ENCODE data around the gene NAA38.

Gene NAA38

GRCh38 chr17:7838090-7839075, 19.0 kb downstream of the NAA38 start:
- no peak for DNase-seq (ENCODE audit: low read depth, low spot score)
- peak overlapping the region; percentile 87 for H3K4me3 ChIP-seq
- TF ChIP-seq EZH2 (IDR thresholded peaks at IDR 0.05) = no peak
- H3K36me3 ChIP-seq (ENCODE audit: insufficient read depth, low read length) = peaks cover 15% of the 10 kb centered on the region; the same call in 1 of the 2 replicates
- H3K9ac ChIP-seq (ENCODE audit: insufficient read length) = peak overlapping the region; percentile 74
- H3K27ac ChIP-seq = peak overlapping the region; percentile 92
- no peaks in the 10 kb centered on the region for H3K9me3 ChIP-seq (ENCODE audit: low read depth, low read length)

GRCh38 chr17:7837408-7838088, 19.8 kb downstream of the NAA38 start:
- Histone ChIP-seq H3K9ac (ENCODE audit: insufficient read length) (peak overlapping the region; percentile 74), H3K36me3 (ENCODE audit: insufficient read depth, low read length) (peaks cover 15% of the 10 kb centered on the region; the same call in 1 of the 2 replicates), H3K9me3 (ENCODE audit: low read depth, low read length) (no peaks in the 10 kb centered on the region), H3K27ac (peak overlapping the region; percentile 92), H3K4me3 (peak overlapping the region; percentile 82)
- no peak for TF ChIP-seq EZH2 (IDR thresholded peaks at IDR 0.05)
- no peak for TF ChIP-seq FOXP2 (optimal IDR thresholded peaks at IDR 0.05; ENCODE audit: control extremely low read depth, extremely low read length, insufficient read depth)
- no peak for TF ChIP-seq POLR2AphosphoS5 (IDR thresholded peaks at IDR 0.05; ENCODE audit: borderline replicate concordance, low read depth, low read length)
- no peak for DNase-seq (ENCODE audit: low read depth, low spot score)

GRCh38 chr17:7836596-7837407, 20.6 kb downstream of the NAA38 start:
- TF ChIP-seq FOXP2 (optimal IDR thresholded peaks at IDR 0.05; ENCODE audit: control extremely low read depth, extremely low read length, insufficient read depth) = peak; percentile 75
- TF ChIP-seq EZH2 (IDR thresholded peaks at IDR 0.05) = no peak
- peak; percentile 75 for DNase-seq (ENCODE audit: low read depth, low spot score)
- Histone ChIP-seq H3K9ac (ENCODE audit: insufficient read length) (peak overlapping the region; percentile 89), H3K9me3 (ENCODE audit: low read depth, low read length) (no peaks in the 10 kb centered on the region), H3K36me3 (ENCODE audit: insufficient read depth, low read length) (peaks cover 15% of the 10 kb centered on the region; the same call in 1 of the 2 replicates), H3K4me3 (peak overlapping the region; percentile 82), H3K27ac (peak overlapping the region; percentile 96)

DNA sequence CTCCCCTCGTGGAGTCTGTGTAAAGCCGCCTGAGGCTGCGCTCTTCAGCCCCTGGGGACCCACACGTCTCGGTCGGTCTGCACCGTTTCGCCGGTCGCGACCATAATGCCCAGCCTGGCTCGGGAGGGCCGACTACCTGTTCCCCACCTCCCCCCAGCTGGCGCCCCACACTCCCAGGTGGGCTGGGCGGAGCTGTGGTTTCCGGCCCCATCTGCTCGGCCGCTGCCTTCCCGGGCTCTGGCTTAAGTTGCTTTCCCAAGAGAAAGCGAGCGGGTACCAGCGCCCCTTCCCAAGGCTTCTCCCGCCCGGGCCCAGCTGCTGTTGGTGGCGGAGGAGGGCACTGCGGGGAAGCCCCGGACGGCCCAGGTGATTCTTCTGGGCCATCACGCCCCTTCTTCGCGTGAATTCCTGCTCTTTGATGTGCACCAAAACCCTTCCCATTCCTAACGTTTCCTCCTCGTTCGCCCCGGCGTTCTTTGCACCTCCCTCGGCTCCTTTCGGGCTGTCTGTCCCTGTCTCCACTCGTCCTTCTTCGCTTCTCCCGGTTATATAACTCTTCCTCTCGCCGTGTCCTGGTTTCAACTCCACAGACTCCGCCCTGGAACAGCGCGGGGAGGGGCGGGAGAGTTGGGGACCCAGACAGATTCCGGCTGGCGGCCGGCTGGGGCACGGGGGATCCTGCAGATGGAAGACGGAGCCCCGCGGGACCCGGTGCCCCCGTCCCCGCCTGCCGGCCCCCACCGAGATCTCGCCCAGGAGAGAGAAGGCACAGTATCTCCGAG, 21.4 kb downstream of the NAA38 start:
- DNase-seq (ENCODE audit: low read depth, low spot score) = no peak
- H3K9me3 ChIP-seq (ENCODE audit: low read depth, low read length) = no peaks in the 10 kb centered on the region
- H3K9ac ChIP-seq (ENCODE audit: insufficient read length) = peak overlapping the region; percentile 89
- H3K36me3 ChIP-seq (ENCODE audit: insufficient read depth, low read length) = peaks cover 14% of the 10 kb centered on the region; the same call in 1 of the 2 replicates
- peak overlapping the region; percentile 96 for H3K27ac ChIP-seq
- TF ChIP-seq POLR2AphosphoS5 (IDR thresholded peaks at IDR 0.05; ENCODE audit: borderline replicate concordance, low read depth, low read length) (peak; percentile 72), FOXP2 (optimal IDR thresholded peaks at IDR 0.05; ENCODE audit: control extremely low read depth, extremely low read length, insufficient read depth) (no peak), EZH2 (IDR thresholded peaks at IDR 0.05) (no peak)
- peak overlapping the region; percentile 82 for H3K4me3 ChIP-seq

DNA sequence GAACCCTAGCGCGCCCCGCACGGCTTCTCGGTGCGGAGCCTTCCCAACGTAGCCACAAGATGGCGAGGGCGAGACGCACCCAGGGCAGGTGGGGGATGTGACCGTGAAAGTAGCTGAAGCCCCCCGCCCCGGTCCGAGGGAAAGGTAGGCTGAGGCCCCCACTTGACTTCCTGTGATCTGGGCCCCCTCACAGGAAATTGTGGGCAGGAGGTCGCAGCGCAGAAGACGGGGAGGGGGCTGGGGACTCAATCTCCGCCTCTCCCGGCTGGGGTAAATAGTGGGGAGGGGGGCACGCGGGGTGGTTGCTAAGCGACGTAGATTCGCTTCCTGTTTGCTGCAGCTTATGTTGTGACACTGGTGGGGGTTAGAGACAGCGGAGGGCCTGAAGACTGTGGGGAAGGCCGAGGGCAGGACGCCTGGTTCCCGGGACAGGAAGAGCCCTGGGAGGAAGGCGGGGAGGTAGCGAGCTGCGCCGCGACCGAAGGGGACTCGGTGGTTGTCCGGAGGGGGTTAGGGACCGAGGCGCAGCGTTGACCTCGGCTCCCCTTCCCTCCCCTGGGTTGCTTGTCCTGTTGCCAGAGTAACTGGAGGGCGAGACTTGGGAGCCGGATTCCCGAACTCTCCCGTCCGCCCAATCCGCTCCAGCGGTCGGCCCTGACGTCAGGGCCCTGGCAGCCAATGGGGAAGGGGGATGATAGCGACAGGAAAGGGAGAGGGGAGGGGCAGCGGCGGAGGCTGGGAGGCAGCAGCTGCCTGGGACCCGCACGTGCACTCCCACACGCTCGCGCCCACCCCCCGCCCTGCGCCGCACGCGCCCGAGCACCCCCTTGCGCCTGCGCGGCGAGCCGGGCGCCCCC, 22.2 kb downstream of the NAA38 start:
- Histone ChIP-seq H3K4me3 (peak overlapping the region; percentile 82), H3K9ac (ENCODE audit: insufficient read length) (no peak overlapping the region), H3K27ac (peak overlapping the region; percentile 96), H3K9me3 (ENCODE audit: low read depth, low read length) (no peaks in the 10 kb centered on the region), H3K36me3 (ENCODE audit: insufficient read depth, low read length) (peaks cover 5% of the 10 kb centered on the region; the same call in 1 of the 2 replicates)
- TF ChIP-seq EZH2 (IDR thresholded peaks at IDR 0.05) (no peak), POLR2AphosphoS5 (IDR thresholded peaks at IDR 0.05; ENCODE audit: borderline replicate concordance, low read depth, low read length) (no peak; the same call in 1 of the 2 replicates), FOXP2 (optimal IDR thresholded peaks at IDR 0.05; ENCODE audit: control extremely low read depth, extremely low read length, insufficient read depth) (peak; percentile 15)
- peak; percentile 79 for DNase-seq (ENCODE audit: low read depth, low spot score)

GRCh38 chr17:7834542-7834956, 22.8 kb downstream of the NAA38 start:
- Histone ChIP-seq H3K4me3 (peak overlapping the region; percentile 82), H3K9me3 (ENCODE audit: low read depth, low read length) (no peaks in the 10 kb centered on the region), H3K36me3 (ENCODE audit: insufficient read depth, low read length) (peaks cover under 1% of the 10 kb centered on the region; the same call in 1 of the 2 replicates), H3K27ac (no peak overlapping the region), H3K9ac (ENCODE audit: insufficient read length) (no peak overlapping the region)
- no peak for DNase-seq (ENCODE audit: low read depth, low spot score)
- TF ChIP-seq FOXP2 (optimal IDR thresholded peaks at IDR 0.05; ENCODE audit: control extremely low read depth, extremely low read length, insufficient read depth) (peak; percentile 6), EZH2 (IDR thresholded peaks at IDR 0.05) (no peak)
